HCT116 (cell line): ENCODE data around the gene RNF150. TPM values are rescaled to one million over a fixed set of nuclear protein-coding genes. Genes with fewer than 3 reads are reported as not detected.

Experiments used
- ATAC-seq: fragments of 200-7000 bp; cut with Tn5 transposase; 2 replicates; pipeline ENCODE4 v1.9.1; 2020; ENCODE audit warnings: mild to moderate bottlenecking, moderate library complexity
- BruUV-seq: library from RNA; stranded (reverse); fragments of 400-500 nt; replicated peaks from 2 replicates; lab custom pipeline; 2021; lab: Mats Ljungman, UMichigan
- CTCF ChIA-PET: fragments of 300-600 bp; sonication (Branson Sonifier 250); formaldehyde crosslinking; loops from one replicate; lab custom pipeline; 2021; ENCODE audit warnings: antibody characterized with exemption; lab: Charles Lee
- POLR2A ChIA-PET: fragments of 300-600, 350-600 bp; sonication (Branson Sonifier 250); formaldehyde crosslinking; loops from one replicate; lab custom pipeline; 2021; ENCODE audit warnings: antibody characterized with exemption; lab: Charles Lee
- RAD21 ChIA-PET, 2 experiments: fragments of 300-600 bp; sonication (Branson Sonifier 250); formaldehyde crosslinking; loops; one replicate each; lab custom pipeline; 2023; ENCODE audit warnings: low total read pairs in 2 of 2; ENCODE audit not compliant: uncharacterized antibody in 2 of 2, unreplicated experiment in 2 of 2, low non-redundant PET in 1 of 2; lab: Charles Lee
- DNase-seq: peaks from one replicate; pipeline ENCODE4 v3.0.0-alpha.2; 2010; ENCODE audit warnings: low read depth, low spot score
- H2AFZ ChIP-seq: fragments of 200-600 bp; shearing (Covaris generic), sonication (generic); 2 replicates; pipeline ENCODE4 v1.6.1; 2017; ENCODE audit warnings: low read depth, mixed run types, mixed read lengths, antibody characterized with exemption, low read length; ENCODE audit not compliant: poor library complexity, severe bottlenecking
- H3K27ac ChIP-seq: 2 replicates; pipeline ENCODE4 v1.5.1; 2012; ENCODE audit warnings: low read depth, low read length
- H3K27me3 ChIP-seq: fragments of 200-600 bp; sonication (generic); 2 replicates; pipeline ENCODE4 v1.6.1; 2016; ENCODE audit warnings: mixed run types, low read length, mixed read lengths; ENCODE audit not compliant: insufficient read depth
- H3K36me3 ChIP-seq, 2 experiments: fragments of 200-500 bp in 1 of 2; fragments of 200-600 bp in 1 of 2; sonication (Bioruptor generic) in 1 of 2; sonication (generic) in 1 of 2; 2 replicates each; pipeline versions ENCODE4 v1.5.1 to v1.6.1; 2014 to 2016; ENCODE audit warnings: low read length in 2 of 2, inconsistent platforms in 1 of 2, mixed read lengths in 1 of 2, mixed run types in 1 of 2; ENCODE audit not compliant: insufficient read depth in 2 of 2, control insufficient read depth in 1 of 2
- H3K4me1 ChIP-seq, 2 experiments: fragments of 200-600 bp in 1 of 2; sonication (generic) in 1 of 2; 2 replicates each; pipeline versions ENCODE4 v1.5.1 to v1.6.1; 2012 to 2017; ENCODE audit warnings: low read length in 2 of 2, inconsistent platforms in 1 of 2, mild to moderate bottlenecking in 1 of 2, mixed read lengths in 1 of 2, mixed run types in 1 of 2, moderate library complexity in 1 of 2; ENCODE audit not compliant: insufficient read depth in 2 of 2, control insufficient read depth in 1 of 2
- H3K4me2 ChIP-seq: fragments of 200-600 bp; sonication (generic); 2 replicates; pipeline ENCODE4 v1.6.1; 2017; ENCODE audit warnings: mixed run types, low read length, mixed read lengths
- H3K4me3 ChIP-seq, 2 experiments: fragments of 200-600 bp in 1 of 2; sonication (generic) in 1 of 2; replicated peaks in 1 of 2; 2 replicates each; pipeline ENCODE4 v1.5.1; 2011 to 2016; ENCODE audit warnings: low read length in 2 of 2, control low read depth in 1 of 2, low read depth in 1 of 2, mild to moderate bottlenecking in 1 of 2, mixed read lengths in 1 of 2, mixed run types in 1 of 2
- H3K79me2 ChIP-seq: fragments of 200-600 bp; sonication (generic); 2 replicates; pipeline ENCODE4 v1.6.1; 2017; ENCODE audit warnings: mild to moderate bottlenecking, mixed run types, low read length, moderate library complexity, mixed read lengths; ENCODE audit not compliant: insufficient read depth
- H3K9ac ChIP-seq: fragments of 200-600 bp; sonication (generic); 2 replicates; pipeline ENCODE4 v1.6.1; 2016; ENCODE audit warnings: low read length, mixed read lengths
- H3K9me2 ChIP-seq: fragments of 200-600 bp; sonication (generic), shearing (Covaris generic); 2 replicates; pipeline ENCODE4 v1.6.1; 2017; ENCODE audit warnings: mixed run types, mild to moderate bottlenecking, moderate library complexity; ENCODE audit not compliant: insufficient read depth
- H3K9me3 ChIP-seq, 2 experiments: fragments of 200-500 bp in 1 of 2; fragments of 200-600 bp in 1 of 2; sonication (Bioruptor generic) in 1 of 2; sonication (generic) in 1 of 2; 2 replicates each; pipeline ENCODE4 v1.6.1; 2014 to 2017; ENCODE audit warnings: low read length in 2 of 2, mixed read lengths in 2 of 2, inconsistent platforms in 1 of 2, low read depth in 1 of 2, mild to moderate bottlenecking in 1 of 2, mixed run types in 1 of 2, moderate library complexity in 1 of 2; ENCODE audit not compliant: control insufficient read depth in 1 of 2, insufficient read depth in 1 of 2
- H4K20me1 ChIP-seq: fragments of 200-600 bp; sonication (generic), shearing (Covaris generic); 2 replicates; pipeline ENCODE4 v1.6.1; 2017; ENCODE audit warnings: mixed run types, mild to moderate bottlenecking, moderate library complexity; ENCODE audit not compliant: insufficient read depth
- ATF3 ChIP-seq: IDR thresholded peaks from 2 replicates; pipeline ENCODE4 v1.6.1; 2012
- EZH2 ChIP-seq: fragments of 200-600 bp; sonication (generic); IDR thresholded peaks from 2 replicates; pipeline ENCODE4 v1.6.1; 2017; ENCODE audit warnings: antibody characterized with exemption, mixed run types
- POLR2AphosphoS5 ChIP-seq: IDR thresholded peaks from 2 replicates; pipeline ENCODE4 v1.6.1; 2011; ENCODE audit warnings: mild to moderate bottlenecking, low read depth, low read length, moderate library complexity
- RAD21 ChIP-seq: IDR thresholded peaks from 2 replicates; pipeline ENCODE4 v1.6.1; 2012; ENCODE audit warnings: low read depth, mild to moderate bottlenecking
- REST ChIP-seq: IDR thresholded peaks from 2 replicates; pipeline ENCODE4 v1.6.1; 2012; ENCODE audit warnings: low read depth
- SIN3A ChIP-seq: IDR thresholded peaks from 2 replicates; pipeline ENCODE4 v1.6.1; 2012; ENCODE audit warnings: low read depth
- SP1 ChIP-seq: IDR thresholded peaks from 2 replicates; pipeline ENCODE4 v1.6.1; 2012; ENCODE audit warnings: low read depth
- SRF ChIP-seq: IDR thresholded peaks from 2 replicates; pipeline ENCODE4 v1.6.1; 2012; ENCODE audit warnings: low read depth
- TCF7L2 ChIP-seq: IDR thresholded peaks from 2 replicates; pipeline ENCODE4 v1.7.0; 2011; ENCODE audit warnings: borderline replicate concordance, inconsistent platforms; ENCODE audit not compliant: insufficient read depth, insufficient read length; ENCODE audit errors: extremely low read depth
- YY1 ChIP-seq: IDR thresholded peaks from 2 replicates; pipeline ENCODE4 v1.6.1; 2011; ENCODE audit warnings: low read length, low read depth, moderate library complexity, mild to moderate bottlenecking; ENCODE audit not compliant: insufficient replicate concordance; ENCODE audit errors: extremely low read depth
- ZFX ChIP-seq: fragments of 450-650 bp; IDR thresholded peaks from 2 replicates; pipeline ENCODE4 v1.6.1; 2017
- ZNF274 ChIP-seq: fragments of 200-500 bp; sonication (Bioruptor generic); IDR thresholded peaks from 2 replicates; pipeline ENCODE4 v1.6.1; 2014; ENCODE audit warnings: mild to moderate bottlenecking, low read depth, low read length, inconsistent platforms
- intact Hi-C: fragments of 100-400 bp; cut with micrococcal nuclease; formaldehyde crosslinking; loops from 2 replicates; pipeline ENCODE4 v1.10.0; 2022
- total RNA-seq: library from RNA; stranded (reverse); gene quantifications from one replicate; pipeline ENCODE4 v1.2.1, GENCODE V29; 2021; ENCODE audit not compliant: unreplicated experiment
- TF ChIP-seq, protein P1 (sequence below): IDR thresholded peaks from 2 replicates; pipeline ENCODE4 v1.6.1; 2012

The RNF150 gene
- total RNA-seq, 1 experiment from 2014 or later, result 0.07 TPM

DNA sequence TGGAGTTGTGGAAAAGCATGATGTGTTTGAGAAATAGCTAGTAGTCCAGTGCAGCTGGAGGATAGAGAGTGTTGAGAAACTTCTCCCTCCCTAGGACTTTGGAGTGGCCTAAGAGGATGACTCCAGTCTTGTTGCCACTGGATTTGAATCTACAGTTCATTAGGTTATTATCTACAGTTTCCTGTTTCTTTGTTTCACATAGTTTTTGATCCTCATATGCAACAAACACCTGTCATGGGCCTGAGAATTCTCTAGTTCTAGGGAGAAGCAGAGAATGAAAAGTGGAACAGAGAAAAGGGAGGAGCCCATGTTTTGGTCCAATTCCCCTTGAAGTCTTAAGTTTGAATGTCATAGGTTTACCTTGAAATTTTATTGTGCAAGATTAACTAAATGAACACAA is 303.4 kb downstream of the RNF150 start:
- TF ChIP-seq SRF, result no peak
- no peak for TF ChIP-seq POLR2AphosphoS5
- no peak for TF ChIP-seq YY1
- no peak for TF ChIP-seq REST
- no peak for TF ChIP-seq TCF7L2
- no peak for TF ChIP-seq RAD21
- TF ChIP-seq, protein P1, sequence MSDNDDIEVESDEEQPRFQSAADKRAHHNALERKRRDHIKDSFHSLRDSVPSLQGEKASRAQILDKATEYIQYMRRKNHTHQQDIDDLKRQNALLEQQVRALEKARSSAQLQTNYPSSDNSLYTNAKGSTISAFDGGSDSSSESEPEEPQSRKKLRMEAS, result no peak
- TF ChIP-seq SP1, result no peak
- no peak for TF ChIP-seq ATF3
- TF ChIP-seq SIN3A, result no peak
- TF ChIP-seq EZH2, result no peak
- no peak for TF ChIP-seq ZFX
- no peak for TF ChIP-seq ZNF274
- H3K4me3 ChIP-seq, result no peak overlapping the region
- RAD21 ChIA-PET, result no interaction called here
- no peaks in the 10 kb centered on the region for H3K79me2 ChIP-seq
- ATAC-seq (no peak), DNase-seq (no peak)
- H3K4me2 ChIP-seq, result no peak overlapping the region
- H3K4me1 ChIP-seq, result peaks cover 3 to 9% of the 10 kb centered on the region in 2 experiments; a peak in 2 of 4 replicates
- H3K9ac ChIP-seq, result no peak overlapping the region
- H2AFZ ChIP-seq, result no peak overlapping the region
- H3K27ac ChIP-seq, result no peak overlapping the region
- BruUV-seq, result no TSS peak
- no peaks in the 10 kb centered on the region for H3K36me3 ChIP-seq
- H3K27me3 ChIP-seq, result no peaks in the 10 kb centered on the region
- POLR2A ChIA-PET, result no interaction called here
- intact Hi-C loops, result no loop called here
- no peaks in the 10 kb centered on the region for H3K9me2 ChIP-seq
- no peaks in the 10 kb centered on the region for H4K20me1 ChIP-seq
- CTCF ChIA-PET, result no interaction called here
- H3K9me3 ChIP-seq, result no peaks in the 10 kb centered on the region
